Lung microvascular endothelial cell (primary cell): ENCODE measurements around the gene PHLDA3. TPM values are rescaled to one million over a fixed set of nuclear protein-coding genes. Genes with fewer than 3 reads are reported as not detected.

ENCODE experiments used
- DNase-seq, 2 donors: peaks; one replicate each; pipeline versions ENCODE4 v3.0.0 to v3.0.0-alpha.2; 2010; ENCODE audit warnings: low read depth in 2 of 2
- total RNA-seq: library from RNA; depleted of rRNA; stranded (reverse); fragments of >200 nt; gene quantifications from 2 replicates; pipeline ENCODE4 v1.2.1, GENCODE V29; 2014

The PHLDA3 gene
- total RNA-seq, 1 donor from 2014 or later, result 8.9 TPM

DNA sequence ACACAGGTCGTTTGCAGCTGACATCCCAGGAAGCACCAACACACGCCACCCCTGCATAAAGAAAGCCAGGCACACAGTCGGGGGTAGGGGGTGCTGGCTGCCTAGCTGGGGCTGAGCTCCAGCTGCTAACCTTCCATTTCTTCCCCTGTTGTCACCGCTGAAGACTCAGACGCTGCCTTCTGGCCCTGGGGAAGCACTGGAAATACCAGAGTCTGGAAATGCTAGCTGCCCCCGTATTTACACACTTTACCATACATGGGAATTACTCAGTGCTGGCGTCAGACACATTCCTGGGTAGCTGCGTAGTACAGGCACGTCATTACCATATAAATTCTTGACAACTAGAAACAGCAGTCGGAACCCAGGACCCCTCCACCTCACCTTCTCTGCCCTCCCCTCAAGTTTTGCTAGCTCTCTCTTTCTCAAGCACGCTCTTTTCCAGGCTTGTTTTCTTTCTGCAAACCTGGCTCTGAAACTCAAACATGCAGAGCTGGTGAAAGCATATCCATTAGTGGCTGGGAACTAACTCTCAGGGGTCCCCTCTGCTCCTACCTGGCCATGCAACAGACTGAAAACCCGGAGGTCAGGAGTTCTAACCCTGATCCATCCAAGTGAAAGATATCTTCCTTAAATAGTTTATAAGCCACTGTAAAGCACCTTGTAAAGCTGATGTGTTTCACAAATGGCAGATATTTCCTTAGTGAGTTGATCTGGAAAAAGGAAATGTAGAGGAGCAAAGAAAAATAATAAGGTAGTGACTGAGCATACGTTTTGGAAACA lies 34.6 kb upstream of the PHLDA3 start:
- DNase-seq, result peak; percentile 91 to 96

- DNase-seq, result no peak
These were observed 33.5 kb upstream of the PHLDA3 start for GRCh38 chr1:201502511-201502857.

DNA sequence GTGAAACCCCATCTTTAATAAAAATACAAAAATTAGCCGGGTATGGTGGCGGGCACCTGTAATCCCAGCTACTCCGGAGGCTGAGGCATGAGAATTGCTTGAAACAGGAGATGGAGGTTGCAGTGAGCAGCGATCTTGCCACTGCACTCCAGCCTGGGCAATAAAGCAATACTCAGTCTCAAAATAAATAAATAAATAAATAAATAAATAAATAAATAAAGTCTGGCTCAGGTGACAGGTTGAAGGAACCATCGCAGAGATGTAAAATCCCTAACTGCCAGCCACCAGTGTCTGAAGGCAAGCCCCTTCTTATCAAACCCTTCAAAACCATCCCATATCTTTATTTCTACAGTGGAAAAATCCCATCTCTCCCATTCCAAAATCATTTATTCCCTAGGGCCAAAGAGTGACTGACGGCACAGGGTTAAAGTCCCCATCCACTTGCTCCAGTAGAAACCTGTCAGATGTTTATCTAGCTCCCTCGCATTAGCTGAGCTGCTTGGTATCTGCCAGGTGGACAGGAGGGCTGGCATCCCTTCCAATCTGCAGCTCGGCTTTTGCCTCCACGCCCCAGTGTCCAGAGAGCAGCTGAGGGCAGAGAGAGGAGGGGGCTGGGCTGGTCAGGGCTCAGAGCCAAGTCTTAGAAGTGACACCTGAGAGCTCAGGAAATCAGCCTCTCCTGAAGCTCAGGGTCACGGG lies 33.0 kb upstream of the PHLDA3 start:
- DNase-seq, result no peak

DNA sequence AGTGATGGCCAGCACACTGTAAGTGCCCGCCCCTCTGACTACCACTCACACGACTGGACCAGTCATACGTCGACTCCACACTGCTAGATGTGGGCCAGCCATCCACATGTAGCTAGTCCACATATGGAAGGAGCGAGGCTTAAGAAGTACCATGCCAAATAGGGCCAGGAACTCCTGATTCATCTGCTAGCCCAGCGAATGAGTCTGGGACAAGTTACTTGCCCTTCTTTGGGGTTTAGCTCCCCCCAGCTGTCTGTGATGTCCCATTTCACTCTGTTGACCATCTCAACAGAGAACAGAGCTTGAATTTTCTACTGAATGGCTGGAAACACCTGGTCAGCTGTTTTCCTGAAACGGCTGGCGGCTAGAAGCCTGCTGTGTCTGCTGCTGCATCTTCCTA lies 32.2 kb upstream of the PHLDA3 start:
- DNase-seq, result peak; percentile 57 to 62

- DNase-seq, result no peak
These were observed 31.7 kb upstream of the PHLDA3 start for GRCh38 chr1:201500670-201501120.

DNA sequence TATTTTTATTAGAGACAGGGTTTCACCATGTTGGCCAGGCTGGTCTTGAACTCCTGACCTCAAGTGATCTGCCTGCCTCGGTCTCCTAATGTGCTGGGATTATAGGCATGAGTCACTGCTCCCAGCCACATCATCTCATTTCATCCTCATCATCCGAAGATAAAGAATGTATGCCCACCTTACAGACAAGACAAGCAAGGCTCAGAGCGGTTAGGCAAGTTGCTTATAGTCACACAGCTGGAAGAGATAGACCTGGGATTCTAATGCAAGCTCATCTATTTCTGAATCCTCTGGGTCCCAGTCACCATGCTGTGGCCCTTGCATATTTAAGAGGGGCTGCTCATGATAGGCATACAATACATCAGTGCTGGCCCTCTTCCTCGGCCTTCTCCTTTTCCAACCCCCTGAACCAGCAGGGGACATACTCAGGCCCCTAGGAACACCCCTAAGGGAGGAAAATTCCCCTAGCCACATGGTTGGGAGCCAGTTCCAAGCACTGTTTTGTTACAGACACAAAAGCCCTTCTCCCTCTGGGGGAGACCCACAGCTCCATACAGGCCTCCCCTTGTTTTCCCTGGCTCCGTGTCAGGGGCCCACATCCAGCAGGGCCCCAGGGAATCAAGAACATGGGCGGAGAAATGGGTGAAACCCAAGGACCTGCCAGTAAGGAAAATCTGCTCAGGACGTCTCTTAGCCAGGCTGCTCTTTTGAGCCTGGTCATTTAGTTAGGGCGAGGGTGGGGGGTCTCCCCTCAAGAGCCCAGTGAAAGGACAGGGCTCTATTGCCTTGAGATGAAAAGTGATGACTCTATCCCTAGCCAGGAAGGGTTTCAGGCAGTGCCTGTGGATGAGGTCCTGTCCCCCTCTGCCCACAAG lies 31.0 kb upstream of the PHLDA3 start:
- DNase-seq, result no peak

GRCh38 chr1:201499191-201499590 lies 30.2 kb upstream of the PHLDA3 start:
- no peak for DNase-seq

GRCh38 chr1:201498621-201499020 lies 29.6 kb upstream of the PHLDA3 start:
- no peak for DNase-seq

GRCh38 chr1:201497935-201498509 lies 29.0 kb upstream of the PHLDA3 start:
- no peak for DNase-seq

DNA sequence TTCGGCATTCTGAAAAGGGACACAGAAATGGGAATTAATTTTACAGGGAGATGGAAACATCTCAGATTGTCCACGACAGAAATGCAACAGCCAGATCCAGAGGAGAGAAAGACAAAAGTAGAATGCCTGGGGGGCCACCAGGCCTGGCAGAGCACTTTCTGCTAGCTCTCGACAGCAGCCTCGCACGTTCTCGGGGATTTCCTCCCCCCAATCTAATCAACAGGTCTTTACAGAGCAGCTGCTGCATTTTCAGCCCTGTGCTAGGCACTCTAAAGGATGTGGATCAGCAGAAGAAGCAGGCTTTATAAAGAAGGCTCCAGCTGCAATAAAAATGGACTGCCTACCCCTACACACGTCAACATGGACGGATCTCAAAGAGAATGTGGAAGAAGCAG lies 27.3 kb upstream of the PHLDA3 start:
- no peak for DNase-seq

GRCh38 chr1:201495551-201496295 lies 26.7 kb upstream of the PHLDA3 start:
- peak in 1 of 2 donors; percentile 72 for DNase-seq

- DNase-seq, result peak in 1 of 2 donors; percentile 61
These were observed 25.0 kb upstream of the PHLDA3 start for GRCh38 chr1:201493757-201494617.

DNA sequence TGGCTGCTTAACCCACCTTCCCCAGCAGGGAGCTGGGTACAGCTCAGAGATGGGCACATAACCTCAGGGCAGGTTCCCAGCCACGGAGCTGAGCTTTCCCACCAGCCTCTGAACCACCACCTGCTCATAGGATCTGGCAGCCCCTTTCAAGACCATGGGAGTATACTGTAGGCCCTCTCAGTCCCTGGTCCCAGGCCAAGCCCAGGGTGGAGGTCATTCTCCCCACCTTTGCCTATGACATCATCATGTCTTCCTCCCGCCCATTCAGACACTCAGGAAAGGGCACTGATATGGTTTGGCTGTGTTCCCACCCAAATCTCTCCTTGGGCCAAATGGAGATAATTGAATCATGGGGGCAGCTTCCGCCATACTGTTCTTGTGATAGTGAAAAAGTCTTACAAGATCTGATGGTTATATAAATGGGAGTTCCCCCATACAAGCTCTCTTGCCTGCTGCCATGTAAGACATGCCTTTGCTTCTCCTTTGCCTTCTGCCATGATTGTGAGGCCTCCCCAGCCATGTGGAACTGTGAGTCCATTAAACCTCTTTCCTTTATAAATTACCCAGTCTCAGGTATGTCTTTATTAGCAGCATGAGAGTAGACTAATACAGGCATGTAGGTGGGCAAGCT lies 24.2 kb upstream of the PHLDA3 start:
- DNase-seq, result peak in 1 of 2 donors; percentile 53

DNA sequence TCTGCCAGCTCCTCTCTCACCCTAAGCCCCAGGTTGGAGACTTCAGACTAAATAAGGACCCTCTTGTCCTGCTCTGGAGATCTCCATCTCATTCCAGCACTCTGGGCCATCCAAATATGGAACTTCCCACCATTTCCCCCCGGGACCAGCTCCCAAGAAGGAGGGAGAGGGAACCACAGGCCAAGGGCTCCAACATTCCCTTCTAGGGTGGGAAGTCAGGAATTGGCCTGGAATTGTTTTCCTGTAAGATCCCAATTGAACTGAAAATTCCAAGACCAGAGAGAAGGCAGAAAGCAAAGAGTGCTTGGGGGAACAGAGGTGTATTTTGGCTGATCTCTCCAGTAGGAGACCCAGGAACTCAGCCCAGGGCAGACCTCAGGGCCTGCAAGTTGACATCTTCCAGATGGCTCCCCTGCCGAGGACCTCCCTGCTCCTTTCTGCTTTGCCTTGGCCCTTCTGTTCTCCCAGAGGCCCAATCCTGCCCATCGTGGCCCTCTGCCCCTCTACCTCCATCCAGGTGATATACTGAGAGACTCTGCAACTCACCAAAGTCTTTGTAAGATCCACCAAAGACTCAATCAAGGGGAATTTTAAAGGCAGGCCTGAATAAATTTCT lies 23.0 kb upstream of the PHLDA3 start:
- DNase-seq, result no peak

GRCh38 chr1:201490708-201491131 lies 21.7 kb upstream of the PHLDA3 start:
- peak; percentile 45 to 71 for DNase-seq

- peak in 1 of 2 donors; percentile 59 for DNase-seq
These were observed 20.8 kb upstream of the PHLDA3 start for GRCh38 chr1:201489643-201490261.

GRCh38 chr1:201488830-201489589 lies 20.0 kb upstream of the PHLDA3 start:
- DNase-seq, result peak; percentile 85 to 96

DNA sequence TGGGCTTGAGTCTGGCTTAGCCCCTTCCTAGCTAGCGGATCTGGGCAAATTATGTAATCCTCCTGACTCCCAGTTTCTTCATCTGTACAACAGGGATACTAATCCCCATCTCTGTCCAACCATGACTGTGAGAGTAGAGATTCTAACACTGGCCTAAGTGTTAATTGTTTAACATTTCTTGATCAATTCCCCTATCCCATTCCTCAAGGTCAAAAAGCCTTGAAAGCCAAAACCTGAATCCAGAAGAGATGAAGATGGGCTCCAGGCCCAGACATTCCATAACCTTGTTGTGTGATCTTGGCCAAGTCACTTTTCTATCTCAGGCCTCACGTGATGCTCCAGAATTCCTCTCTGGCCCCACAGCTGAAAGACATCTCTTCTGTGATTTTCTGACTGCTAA lies 18.8 kb upstream of the PHLDA3 start:
- no peak for DNase-seq
